ENCODE data around the gene VAV3. TPM values are rescaled to one million over a fixed set of nuclear protein-coding genes. Genes with fewer than 3 reads are reported as not detected.

VAV3 gene
- total and polyA plus RNA-seq, 9 of the 15 experiments (the other 6 are each of a cell fraction or from before 2014, with no cell fraction given), result not detected

- TF ChIP-seq CBFA2T2 (conservative IDR thresholded peaks at IDR 0.05) (0 out of 2 replicates have a peak, but pooled peaks have one; percentile 23), TSHZ1 (CRISPR knock-in tag; IDR thresholded peaks at IDR 0.05) (no peak), FOSL1 (tag; conservative IDR thresholded peaks at IDR 0.05) (peak; percentile 78), ARID1B (IDR thresholded peaks at IDR 0.05) (peak; percentile 29; the same call in 1 of the 2 replicates), CBFA2T3 (IDR thresholded peaks at IDR 0.05) (peak; percentile 36)
- WGBS (ENCODE audit: insufficient coverage, low coverage, missing lambda C conversion rate), result 0% methylated on average over 13 of the region's 13 CpGs
- Histone ChIP-seq H3K27ac (ENCODE audit: extremely low read depth, low read depth, low read length) (no peak overlapping the region), H2AFZ (ENCODE audit: low read depth, low read length) (no peak overlapping the region), H3K9me1 (ENCODE audit: control insufficient read depth, insufficient read depth, low read length) (no peaks in the 10 kb centered on the region), H4K20me1 (replicated peaks; ENCODE audit: control insufficient read depth, insufficient read depth, low read length) (no peaks in the 10 kb centered on the region), H3K4me3 (no peak overlapping the region), H3K36me3 (ENCODE audit: control insufficient read depth, insufficient read depth, low read length) (no peaks in the 10 kb centered on the region), H3K79me2 (ENCODE audit: control insufficient read depth, insufficient read depth, low read length) (no peaks in the 10 kb centered on the region), H3K4me1 (replicated peaks in 1 of 2; ENCODE audit: control insufficient read depth in 2 of 2, insufficient read depth in 2 of 2, low read length in 2 of 2) (no peaks in the 10 kb centered on the region), H3K27me3 (ENCODE audit: control insufficient read depth in 2 of 2, insufficient read depth in 2 of 2, low read length in 2 of 2) (no peaks in the 10 kb centered on the region; a peak in 1 of 5 replicates), H3K4me2 (ENCODE audit: insufficient read depth, low read length) (no peak overlapping the region), H3K9me3 (replicated peaks; ENCODE audit: control insufficient read depth, insufficient read depth, low read depth, low read length) (no peaks in the 10 kb centered on the region), H3K9ac (ENCODE audit: insufficient read depth in 1 of 2, low read depth in 2 of 2, low read length in 2 of 2) (no peak overlapping the region)
- BruUV-seq (replicated peaks), result no TSS peak
- intact Hi-C loops (cut with micrococcal nuclease) (no loop called here), in situ Hi-C loops (cut with MboI) (no loop called here)
- DNase-seq (ENCODE audit: extremely low read depth in 1 of 4, low spot score in 3 of 4), result peak in 1 of 4 experiments; percentile 7
- no peak for ATAC-seq
- ChIA-PET POLR2A (no interaction called here), CTCF (ENCODE audit: low intra/inter-chr PET ratio) (no interaction called here)
- no peak for FAIRE-seq
Measured at GRCh38 chr1:107771377-107771776, 193.6 kb downstream of the VAV3 start.
